Colonic mucosa (tissue), 4 donors: ENCODE measurements around the gene SLK. TPM values are rescaled to one million over a fixed set of nuclear protein-coding genes. Genes with fewer than 3 reads are reported as not detected.

Experiments
- DNase-seq: peaks from one replicate; pipeline ENCODE4 v3.0.0-alpha.2; 2020
- H3K27ac ChIP-seq: fragments of 200-600 bp; one replicate; pipeline ENCODE4 v1.8.0; 2021
- H3K27me3 ChIP-seq: fragments of 200-600 bp; one replicate; pipeline ENCODE4 v1.8.0; 2021
- H3K36me3 ChIP-seq: fragments of 200-600 bp; one replicate; pipeline ENCODE4 v1.8.0; 2021
- H3K4me1 ChIP-seq: fragments of 200-600 bp; one replicate; pipeline ENCODE4 v1.8.0; 2021; ENCODE audit warnings: mild to moderate bottlenecking
- H3K4me3 ChIP-seq: fragments of 200-600 bp; one replicate; pipeline ENCODE4 v1.8.0; 2021
- H3K9ac ChIP-seq, 2 donors: one replicate each; pipeline ENCODE4 v1.7.0; 2013; ENCODE audit warnings: control low read depth in 2 of 2, low read depth in 2 of 2, low read length in 2 of 2
- H3K9me3 ChIP-seq: fragments of 200-600 bp; one replicate; pipeline ENCODE4 v1.8.0; 2021
- CTCF ChIP-seq: fragments of 200-600 bp; IDR thresholded peaks from one replicate; pipeline ENCODE4 v1.8.0; 2022; ENCODE audit warnings: antibody characterized with exemption, mild to moderate bottlenecking
- intact Hi-C: fragments of 100-400 bp; cut with DNase I; formaldehyde crosslinking; loops from one replicate; pipeline ENCODE4 v1.14.1; 2022
- total RNA-seq, 2 donors: library from RNA; stranded (reverse); fragmentation: NEBNext Ultra II Directional in 1 of 2; extraction: Animal tissue kit (Norgen Biotek cat#: 25700) in 1 of 2; gene quantifications; one replicate each; pipeline ENCODE4 v1.2.1, GENCODE V29; 2021
- donor health status: healthy.
- donor health status: DM: no; HTN: no; CAD: no.
- donor health status: DM: no; HTN: no; CAD: no.

Gene SLK
- total RNA-seq, 2 donors from 2014 or later: 35.5 to 51.6 TPM

DNA sequence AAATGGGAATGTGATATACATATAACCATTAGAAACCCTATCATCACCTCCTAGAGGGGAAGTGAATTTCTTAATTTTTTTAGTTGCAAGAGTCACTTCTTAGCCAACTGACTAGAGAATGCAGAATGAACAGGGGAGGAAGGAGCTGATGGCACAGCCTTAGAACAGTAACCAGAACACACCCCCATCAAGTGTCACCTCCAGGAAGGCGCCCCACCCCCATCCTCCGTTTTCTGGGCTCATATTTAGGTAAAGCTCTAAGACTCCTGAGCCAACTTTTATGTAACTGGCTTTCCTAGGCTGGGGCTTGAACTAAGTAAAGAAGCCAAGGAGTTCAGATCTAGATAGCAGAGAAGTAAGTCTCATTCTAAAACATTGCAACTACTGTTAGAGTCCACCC lies 64.7 kb downstream of the SLK start:
- no peak overlapping the region for H3K27ac ChIP-seq
- no peak overlapping the region for H3K9ac ChIP-seq
- no peaks in the 10 kb centered on the region for H3K27me3 ChIP-seq
- no peaks in the 10 kb centered on the region for H3K9me3 ChIP-seq
- intact Hi-C loops: no loop called here
- no peak for TF ChIP-seq CTCF
- no peaks in the 10 kb centered on the region for H3K36me3 ChIP-seq
- no peak overlapping the region for H3K4me3 ChIP-seq
- no peak for DNase-seq
- no peaks in the 10 kb centered on the region for H3K4me1 ChIP-seq

- Histone ChIP-seq H3K4me3 (no peak overlapping the region), H3K36me3 (no peaks in the 10 kb centered on the region), H3K27me3 (no peaks in the 10 kb centered on the region), H3K9me3 (no peaks in the 10 kb centered on the region), H3K9ac (no peak overlapping the region), H3K4me1 (no peaks in the 10 kb centered on the region), H3K27ac (no peak overlapping the region)
- intact Hi-C loops: no loop called here
- no peak for DNase-seq
- TF ChIP-seq CTCF: no peak
Measured at GRCh38 chr10:104032144-104032775, 65.3 kb downstream of the SLK start.

- no peaks in the 10 kb centered on the region for H3K9me3 ChIP-seq
- H3K4me3 ChIP-seq: no peak overlapping the region
- no peaks in the 10 kb centered on the region for H3K4me1 ChIP-seq
- H3K27me3 ChIP-seq: no peaks in the 10 kb centered on the region
- no peak overlapping the region for H3K27ac ChIP-seq
- H3K9ac ChIP-seq: no peak overlapping the region
- H3K36me3 ChIP-seq: no peaks in the 10 kb centered on the region
- DNase-seq: no peak
- intact Hi-C loops: no loop called here
- TF ChIP-seq CTCF: no peak
Measured at GRCh38 chr10:104033401-104033930, 66.5 kb downstream of the SLK start.

GRCh38 chr10:104033966-104034365 lies 67.0 kb downstream of the SLK start:
- no peak for TF ChIP-seq CTCF
- no peaks in the 10 kb centered on the region for H3K36me3 ChIP-seq

GRCh38 chr10:104034401-104035193 lies 67.7 kb downstream of the SLK start:
- Histone ChIP-seq H3K4me3 (no peak overlapping the region), H3K4me1 (no peaks in the 10 kb centered on the region), H3K27me3 (no peaks in the 10 kb centered on the region), H3K9me3 (no peaks in the 10 kb centered on the region), H3K36me3 (no peaks in the 10 kb centered on the region), H3K9ac (no peak overlapping the region), H3K27ac (no peak overlapping the region)
- intact Hi-C loops: no loop called here
- no peak for DNase-seq
- TF ChIP-seq CTCF: no peak

More at GRCh38 chr10:104033966-104034365, 67.0 kb downstream of the SLK start:
- intact Hi-C loops: no loop called here
- Histone ChIP-seq H3K27me3 (no peaks in the 10 kb centered on the region), H3K4me1 (no peaks in the 10 kb centered on the region), H3K9me3 (no peaks in the 10 kb centered on the region), H3K4me3 (no peak overlapping the region), H3K9ac (no peak overlapping the region), H3K27ac (no peak overlapping the region)
- DNase-seq: no peak
